Heart left ventricle (tissue), 13 donors: ENCODE results near the gene ODAD3.
"Not testable (repeated sequence)": the region's sequence is repeated elsewhere in the genome, so short reads cannot be mapped to it uniquely, and the experiment has no call there.

Experiments
- POLR2A ChIP-seq, 2 donors: fragments of 450-650 bp; IDR thresholded peaks; one replicate each; pipeline ENCODE4 v1.6.1; 2017; ENCODE audit warnings: antibody characterized with exemption in 2 of 2, mild to moderate bottlenecking in 2 of 2, moderate library complexity in 2 of 2
- TF ChIP-seq, protein P1 (sequence below), 12 donors: fragments of 200-600 bp; sonication (generic) in 4 of 12; IDR thresholded peaks; one replicate each; pipeline versions ENCODE4 v1.5.0 to v1.8.0; 2018 to 2022; ENCODE audit warnings: antibody characterized with exemption in 12 of 12, mild to moderate bottlenecking in 5 of 12
- donor health status: ischemic (EF 13 %, LVEDD 7.1; RV severe dilation, severe dysfunction).
- donor health status: DM: no; HTN: yes; CAD: no.
- donor health status: DM: no; HTN: no; CAD: no.
- donor health status: ischemic (EF 25% LVEDD 6.9; RV normal size, moderate dysfunction).
- donor health status: ischemic (EF 25% LVEDD 5.7; RV mildly dilated, moderate dysfunction).
- donor health status: ischemic (EF 35%, LVEDD 5.7; RV mildly dilated, moderate dysfunction).
- donor health status: nonischemic (EF 11% LVEDD 7.7; RV severe dilation, severe dysfunction).
- donor health status: DM: yes; HTN: yes; CAD: no.
- donor health status: PGD.
- donor health status: ischemic (EF 29% LVEDD 5.4; RV normal size, mild dysfunction).
- donor health status: nonischemic (EF 23%, LVEDD 6.1; RV moderate dilation, normal function).

DNA sequence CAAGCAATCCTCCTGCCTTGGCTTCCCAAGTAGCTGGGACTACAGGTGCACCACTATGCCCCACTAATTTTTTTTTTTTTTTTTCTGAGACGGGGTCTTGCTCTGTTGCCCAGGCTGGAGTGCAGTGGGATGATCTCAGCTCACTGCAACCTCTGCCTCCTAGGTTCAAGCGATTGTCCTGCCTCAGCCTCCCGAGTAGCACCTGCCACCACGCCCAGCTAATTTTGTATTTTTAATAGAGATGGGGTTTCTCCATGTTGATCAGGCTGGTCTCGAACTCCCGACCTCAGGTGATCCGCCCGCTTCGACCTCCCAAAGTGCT lies 20.3 kb upstream of the ODAD3 start:
- TF ChIP-seq, protein P1, sequence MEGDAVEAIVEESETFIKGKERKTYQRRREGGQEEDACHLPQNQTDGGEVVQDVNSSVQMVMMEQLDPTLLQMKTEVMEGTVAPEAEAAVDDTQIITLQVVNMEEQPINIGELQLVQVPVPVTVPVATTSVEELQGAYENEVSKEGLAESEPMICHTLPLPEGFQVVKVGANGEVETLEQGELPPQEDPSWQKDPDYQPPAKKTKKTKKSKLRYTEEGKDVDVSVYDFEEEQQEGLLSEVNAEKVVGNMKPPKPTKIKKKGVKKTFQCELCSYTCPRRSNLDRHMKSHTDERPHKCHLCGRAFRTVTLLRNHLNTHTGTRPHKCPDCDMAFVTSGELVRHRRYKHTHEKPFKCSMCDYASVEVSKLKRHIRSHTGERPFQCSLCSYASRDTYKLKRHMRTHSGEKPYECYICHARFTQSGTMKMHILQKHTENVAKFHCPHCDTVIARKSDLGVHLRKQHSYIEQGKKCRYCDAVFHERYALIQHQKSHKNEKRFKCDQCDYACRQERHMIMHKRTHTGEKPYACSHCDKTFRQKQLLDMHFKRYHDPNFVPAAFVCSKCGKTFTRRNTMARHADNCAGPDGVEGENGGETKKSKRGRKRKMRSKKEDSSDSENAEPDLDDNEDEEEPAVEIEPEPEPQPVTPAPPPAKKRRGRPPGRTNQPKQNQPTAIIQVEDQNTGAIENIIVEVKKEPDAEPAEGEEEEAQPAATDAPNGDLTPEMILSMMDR (IDR thresholded peaks at IDR 0.05) = not testable (repeated sequence)
- not testable (repeated sequence) for TF ChIP-seq POLR2A (IDR thresholded peaks at IDR 0.05)
